Ishikawa (cell line): ENCODE data around the gene ATG101.

Experiments
- EP300 ChIP-seq: IDR thresholded peaks from 2 replicates; pipeline ENCODE4 v1.6.1; 2012; ENCODE audit warnings: borderline replicate concordance
- FOXM1 ChIP-seq: IDR thresholded peaks from 2 replicates; pipeline ENCODE4 v1.6.1; 2012; ENCODE audit warnings: low read depth, borderline replicate concordance
- TAF1 ChIP-seq: IDR thresholded peaks from 2 replicates; pipeline ENCODE4 v1.6.1; 2012; ENCODE audit warnings: low read depth, mild to moderate bottlenecking
- TCF12 ChIP-seq: IDR thresholded peaks from 2 replicates; pipeline ENCODE4 v1.6.1; 2012; ENCODE audit warnings: low read depth
- TEAD4 ChIP-seq: IDR thresholded peaks from 2 replicates; pipeline ENCODE4 v1.6.1; 2012
- YY1 ChIP-seq: IDR thresholded peaks from 2 replicates; pipeline ENCODE4 v1.6.1; 2012; ENCODE audit warnings: low read depth

- TF ChIP-seq YY1 = no peak
- no peak for TF ChIP-seq EP300
- no peak for TF ChIP-seq FOXM1
- TF ChIP-seq TEAD4 = no peak
- TF ChIP-seq TAF1 = no peak
- no peak for TF ChIP-seq TCF12
Observed at GRCh38 chr12:52026263-52026662, 43.5 kb upstream of the ATG101 start.
